HG02885 (cell line): Measurements from ENCODE around the gene ANKRD12.

ENCODE experiments used
- ATAC-seq: cut with Tn5 transposase; IDR thresholded peaks from one replicate; pipeline ENCODE4 v1.9.1; 2021; ENCODE audit warnings: mild to moderate bottlenecking; ENCODE audit not compliant: unreplicated experiment, poor library complexity

ANKRD12 gene

DNA sequence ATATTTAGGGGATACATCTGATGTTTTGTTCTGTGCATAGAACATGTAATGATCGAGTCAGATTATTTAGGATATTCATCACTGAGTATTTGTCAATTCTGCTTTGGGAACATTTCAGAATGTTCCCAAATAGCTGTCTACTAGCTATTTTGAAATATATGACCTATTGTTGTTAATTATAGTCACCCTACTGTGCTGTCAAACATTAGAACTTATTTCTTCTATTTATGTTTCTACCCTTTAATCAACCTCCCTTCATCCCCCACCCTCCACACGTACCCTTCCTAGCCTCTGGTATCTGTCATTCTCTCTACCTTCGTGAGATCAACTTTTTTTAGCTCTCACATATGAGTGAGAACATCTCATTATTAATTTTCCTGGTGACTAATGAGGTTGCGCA is 40.9 kb downstream of the ANKRD12 start:
- no peak for ATAC-seq

DNA sequence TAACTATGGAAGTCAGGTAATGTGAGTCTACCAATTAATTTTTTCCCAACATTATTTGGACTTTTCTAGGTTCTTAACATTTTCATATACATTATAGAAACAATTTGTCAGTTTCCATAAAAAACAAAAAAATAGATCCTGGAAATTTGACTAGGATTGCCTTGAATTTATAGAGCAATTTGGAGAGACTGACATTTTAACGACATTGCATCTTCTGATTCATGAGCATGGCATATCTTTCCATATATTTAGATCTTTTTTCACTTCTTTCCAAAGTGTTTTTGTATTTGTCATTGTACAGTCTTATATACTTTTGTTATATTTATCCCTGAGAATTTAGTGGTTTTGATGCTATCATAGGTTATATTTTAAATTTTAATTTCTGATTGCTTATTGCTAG is 42.0 kb downstream of the ANKRD12 start:
- no peak for ATAC-seq

DNA sequence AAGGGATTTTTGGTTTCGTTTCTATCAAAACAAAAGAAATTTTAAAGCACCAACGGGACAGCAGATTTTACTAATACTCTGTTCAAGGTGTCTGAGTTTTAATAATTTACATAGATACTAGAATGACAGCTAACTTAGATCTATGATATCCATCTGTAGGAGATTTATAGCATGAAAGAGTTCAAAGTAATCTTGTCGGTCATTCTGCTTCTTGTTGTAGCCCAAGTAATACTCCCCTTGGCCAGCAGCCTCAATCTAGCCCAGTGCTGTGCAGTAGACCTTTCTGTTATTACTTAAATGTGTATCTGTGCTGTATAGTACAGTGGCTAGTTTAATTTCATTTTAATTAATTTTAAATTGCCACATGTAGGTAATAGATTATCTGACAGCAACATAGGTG is 44.7 kb downstream of the ANKRD12 start:
- no peak for ATAC-seq

DNA sequence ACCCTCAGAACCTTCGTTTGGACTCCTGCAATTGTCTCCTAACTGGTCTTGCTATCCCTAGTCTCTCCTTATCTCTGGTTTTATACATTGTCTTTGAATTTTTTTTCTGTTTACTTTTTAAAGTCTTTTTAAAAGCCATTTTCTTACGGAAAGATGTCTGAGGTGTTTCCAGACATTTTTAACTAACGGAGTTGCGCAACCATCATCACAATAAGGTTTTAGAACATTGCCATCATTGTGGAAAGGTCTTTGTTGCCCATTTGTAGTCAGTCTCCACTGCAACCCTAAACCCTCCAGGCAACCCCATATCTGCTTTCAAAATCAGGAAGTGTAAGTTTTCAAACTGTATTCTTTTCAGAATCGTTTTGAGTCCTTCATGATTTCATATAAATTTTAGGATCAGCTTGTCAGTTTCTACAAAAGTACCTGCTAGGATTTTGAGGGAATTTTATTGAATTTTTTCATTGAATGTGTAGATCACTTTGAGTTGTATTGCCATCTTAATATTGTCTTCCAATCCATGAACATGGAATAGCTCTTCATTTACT is 46.3 kb downstream of the ANKRD12 start:
- no peak for ATAC-seq

DNA sequence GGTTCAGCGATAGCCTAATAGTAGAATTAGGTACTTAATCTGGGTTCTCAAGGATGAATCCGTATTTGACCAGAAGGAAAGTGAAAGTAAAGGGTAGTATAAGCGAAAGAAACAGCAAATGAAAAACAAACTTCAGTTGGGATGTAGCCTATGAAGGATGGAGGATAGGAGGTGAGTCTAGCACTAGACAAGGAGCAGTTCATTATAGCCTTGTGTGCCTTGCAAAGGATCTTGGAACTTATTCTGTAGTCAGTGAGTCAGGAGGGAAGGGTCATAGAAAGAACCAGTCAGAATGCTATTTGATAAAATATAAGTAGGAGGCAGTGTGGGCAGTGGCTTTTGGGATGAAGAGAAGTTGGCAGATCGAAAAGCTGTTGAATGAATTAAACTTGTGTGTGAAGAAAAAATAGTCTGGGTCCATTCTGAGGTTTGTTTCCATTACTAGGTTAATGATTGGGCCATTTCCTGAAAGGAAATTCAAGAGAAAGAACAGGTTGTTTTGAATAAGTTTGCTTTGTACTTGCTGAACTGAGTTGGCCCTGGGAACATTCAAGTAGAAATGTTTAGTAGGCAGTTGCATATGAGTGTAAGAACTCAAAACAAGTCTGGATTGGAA is 48.5 kb downstream of the ANKRD12 start:
- no peak for ATAC-seq

DNA sequence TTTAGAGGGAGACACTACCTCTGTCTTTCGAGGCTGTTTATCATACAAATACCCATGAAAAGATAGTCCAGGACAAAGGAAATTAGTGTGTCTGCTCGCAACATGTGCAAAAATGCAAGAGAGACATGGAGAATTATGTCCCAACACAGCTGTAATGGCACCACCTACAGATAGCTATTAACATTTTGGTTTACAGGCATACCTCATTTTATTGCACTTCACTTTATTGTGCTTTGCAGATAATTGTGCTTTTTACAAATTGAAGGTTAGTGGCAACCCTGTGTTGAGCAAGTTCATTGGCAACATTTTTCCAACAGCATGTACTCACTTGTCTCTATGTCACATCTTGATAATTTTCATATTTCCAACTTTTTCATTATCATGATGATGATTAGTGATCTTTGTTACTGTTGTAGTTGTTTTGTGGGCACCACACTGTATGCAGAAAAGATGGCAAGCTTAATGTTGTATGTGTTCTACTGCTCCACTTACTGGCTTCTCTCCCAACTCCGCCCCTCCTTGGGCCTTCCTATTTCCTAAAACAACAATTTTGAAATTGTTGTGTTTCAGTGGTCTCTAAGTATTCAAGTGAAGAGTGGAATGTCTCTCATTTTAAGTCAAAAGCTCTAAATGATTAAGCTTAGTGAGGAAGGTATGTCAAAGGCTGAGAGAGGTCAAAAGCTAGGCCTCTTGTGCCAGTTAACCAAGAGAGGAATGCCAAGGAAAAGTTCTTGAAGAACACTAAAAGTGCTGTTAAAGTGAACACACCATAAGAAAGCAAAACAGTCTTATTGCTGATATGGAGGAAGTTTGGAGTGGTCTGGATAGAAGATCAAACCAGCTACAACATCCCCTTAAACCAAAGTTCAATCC is 52.0 kb downstream of the ANKRD12 start:
- no peak for ATAC-seq

DNA sequence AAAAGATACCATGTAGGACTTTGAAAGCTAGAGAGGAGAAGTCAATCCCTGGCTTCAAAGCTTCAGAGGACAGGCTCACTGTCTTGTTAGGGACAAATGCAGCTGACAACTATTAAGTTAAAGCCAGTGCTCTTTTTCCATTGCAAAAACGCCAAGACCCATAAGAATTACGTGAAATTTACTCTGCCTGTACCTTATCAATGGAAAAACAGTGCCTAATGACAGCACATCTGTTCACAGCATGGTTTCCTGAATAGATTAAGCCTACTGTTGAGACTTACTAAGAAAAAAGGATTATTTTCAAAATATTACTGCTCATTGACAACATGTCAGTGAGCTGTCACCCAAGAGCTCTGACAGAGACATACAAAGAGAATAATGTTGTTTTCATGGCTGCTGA is 52.9 kb downstream of the ANKRD12 start:
- ATAC-seq: no peak

DNA sequence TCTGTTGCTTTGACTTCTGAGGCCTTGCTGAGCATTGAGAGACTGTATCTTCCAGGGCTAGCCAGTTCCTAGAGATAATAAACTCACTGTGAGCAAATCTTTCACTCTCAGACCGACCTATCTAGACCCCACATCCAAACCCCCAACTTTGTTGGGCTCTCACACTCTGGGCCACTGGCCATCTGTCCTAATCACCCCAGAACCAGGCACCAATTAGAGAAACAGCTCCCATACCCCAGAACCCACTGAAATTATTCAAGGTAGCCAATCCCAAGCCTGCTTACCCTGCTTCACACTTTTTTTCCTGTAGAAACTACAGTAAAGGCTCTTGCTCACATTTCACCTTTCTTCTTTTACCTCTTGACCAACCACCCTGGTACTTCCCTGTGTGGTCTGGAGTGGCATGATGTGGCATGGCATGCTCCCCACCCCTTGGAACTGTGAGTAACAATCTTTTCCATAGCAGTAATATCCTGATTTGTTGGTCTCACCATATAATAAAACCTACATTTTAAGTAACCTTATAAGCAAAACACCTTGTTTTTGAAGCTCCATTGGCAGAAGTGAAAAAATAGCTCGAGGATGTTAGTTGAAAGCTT is 55.2 kb downstream of the ANKRD12 start:
- no peak for ATAC-seq

DNA sequence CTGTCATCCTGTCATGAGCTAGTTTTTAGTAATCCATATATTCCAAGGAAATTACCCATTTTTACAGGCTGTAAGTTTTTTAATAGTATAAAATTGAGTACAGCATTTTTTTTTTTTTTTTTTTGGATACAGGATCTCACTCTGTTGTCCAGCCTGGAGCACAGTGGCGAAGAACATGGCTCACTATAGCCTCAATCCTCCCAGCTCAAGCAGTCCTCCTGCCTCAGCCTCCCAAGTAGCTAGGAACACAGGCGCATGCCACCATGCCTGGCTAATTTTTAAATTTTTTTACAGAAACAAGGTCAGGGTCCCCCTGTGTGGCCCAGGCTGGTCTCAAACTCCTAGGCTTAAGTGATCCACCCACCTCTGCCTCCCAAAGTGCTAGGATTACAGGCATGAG is 56.5 kb downstream of the ANKRD12 start:
- ATAC-seq: no peak

DNA sequence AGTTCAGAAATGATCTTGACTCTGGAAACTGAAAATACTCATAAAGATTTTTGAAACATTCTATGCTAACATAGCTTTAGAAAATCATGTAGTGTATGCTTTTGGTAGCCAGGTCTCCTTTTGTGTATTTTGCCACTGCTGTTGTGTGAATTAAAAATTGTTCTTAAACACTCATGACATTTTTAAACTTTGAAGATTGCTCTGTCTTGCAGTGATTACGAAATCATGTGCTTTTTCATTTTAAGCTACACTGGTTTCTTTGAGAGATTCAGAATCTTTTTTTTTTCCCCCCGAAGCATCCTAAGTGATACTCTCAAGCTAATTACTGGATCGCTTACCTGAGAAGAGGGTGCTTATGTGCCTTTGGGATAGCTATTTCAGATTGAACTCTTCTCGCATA is 60.0 kb downstream of the ANKRD12 start:
- ATAC-seq: no peak

DNA sequence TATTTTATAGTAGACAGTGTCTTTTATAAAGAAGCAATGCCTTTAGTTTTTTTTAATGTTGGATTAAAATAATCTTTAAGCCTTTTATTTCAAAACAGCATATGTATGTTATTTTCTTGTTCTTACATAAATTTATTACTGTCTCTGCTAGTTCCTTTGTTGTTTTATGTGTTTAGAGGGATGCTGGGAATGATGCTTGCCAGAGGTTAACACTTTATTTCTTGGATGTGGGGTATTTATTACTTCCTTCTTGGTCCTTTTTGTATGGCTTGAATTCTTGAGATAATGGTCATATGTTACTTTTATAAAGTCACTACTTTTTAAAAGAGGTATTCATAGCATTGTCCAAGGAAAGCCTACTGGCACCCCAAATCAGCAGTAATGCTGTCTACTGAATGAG is 63.1 kb downstream of the ANKRD12 start:
- no peak for ATAC-seq

DNA sequence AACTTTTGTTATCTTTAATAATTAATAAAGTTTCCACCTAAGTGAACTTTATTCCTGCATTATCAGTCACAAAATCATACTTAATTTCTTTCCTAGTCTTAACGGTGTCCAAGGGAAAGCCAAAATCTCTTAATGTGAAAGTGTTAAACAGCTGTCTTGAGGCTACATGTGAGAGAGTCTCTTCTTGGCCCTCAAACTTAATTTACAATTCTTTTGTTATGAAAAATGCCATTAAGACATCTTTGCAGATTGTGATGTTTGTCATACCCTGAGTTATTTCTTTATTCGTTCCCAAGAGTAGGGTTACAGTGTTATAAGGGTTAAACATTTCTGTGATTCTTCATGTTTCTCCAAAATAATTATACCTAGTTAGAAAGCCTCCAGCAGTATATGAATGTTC is 64.6 kb downstream of the ANKRD12 start:
- no peak for ATAC-seq

DNA sequence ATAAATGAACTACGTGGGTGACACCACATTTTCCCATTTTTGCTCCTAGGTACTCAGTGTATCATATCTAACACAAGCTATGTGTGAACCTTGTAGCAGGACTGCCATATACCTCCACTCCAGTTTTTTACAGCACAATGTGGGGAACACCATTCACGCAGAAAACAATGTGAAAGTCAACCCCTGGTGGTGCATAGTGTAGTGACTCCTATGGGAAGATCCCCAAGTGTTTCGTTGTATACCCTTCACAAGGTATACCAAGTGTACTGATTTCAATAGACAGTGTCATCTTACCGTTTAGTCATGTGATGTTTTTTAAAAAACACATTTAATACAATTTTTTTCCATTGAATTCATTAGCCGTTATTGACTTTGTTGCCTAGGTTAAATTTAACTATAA is 68.1 kb downstream of the ANKRD12 start:
- no peak for ATAC-seq

DNA sequence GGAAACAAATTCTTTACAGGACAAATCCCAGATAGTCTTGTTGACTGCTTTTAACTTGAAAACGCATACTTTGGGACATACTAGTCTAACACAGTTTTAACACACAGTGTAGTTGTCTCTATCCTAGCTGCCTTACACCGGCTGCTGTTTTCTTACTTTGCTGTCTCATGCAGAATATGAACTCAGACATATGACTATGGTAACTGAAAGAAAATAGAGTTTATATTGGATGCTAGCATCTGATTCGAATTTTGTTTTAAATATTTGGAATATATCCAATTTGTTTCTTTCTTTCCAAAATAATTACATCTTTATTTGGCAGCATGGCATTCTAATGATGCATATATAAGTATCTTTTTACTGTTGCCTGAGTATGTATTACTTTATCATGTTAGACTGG is 69.8 kb downstream of the ANKRD12 start:
- no peak for ATAC-seq

DNA sequence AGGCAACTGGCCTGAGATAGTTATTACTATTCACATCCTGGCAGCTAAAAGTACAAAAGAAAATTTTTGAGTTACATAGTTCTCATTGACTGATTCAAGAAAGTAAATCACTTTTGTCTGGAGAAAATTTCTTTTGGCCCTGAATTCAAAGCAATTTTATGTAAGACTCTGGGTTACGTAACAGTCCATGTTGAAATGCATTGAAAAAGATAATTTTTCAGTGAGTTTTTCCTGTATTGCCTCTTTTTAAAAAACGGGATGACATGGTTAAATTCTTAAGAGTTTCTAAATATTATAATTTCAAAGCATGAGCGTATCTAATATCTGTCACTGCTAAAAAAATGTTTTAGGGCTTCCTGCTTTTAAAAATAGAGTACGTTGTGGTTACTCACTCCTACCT is 72.7 kb downstream of the ANKRD12 start:
- no peak for ATAC-seq

DNA sequence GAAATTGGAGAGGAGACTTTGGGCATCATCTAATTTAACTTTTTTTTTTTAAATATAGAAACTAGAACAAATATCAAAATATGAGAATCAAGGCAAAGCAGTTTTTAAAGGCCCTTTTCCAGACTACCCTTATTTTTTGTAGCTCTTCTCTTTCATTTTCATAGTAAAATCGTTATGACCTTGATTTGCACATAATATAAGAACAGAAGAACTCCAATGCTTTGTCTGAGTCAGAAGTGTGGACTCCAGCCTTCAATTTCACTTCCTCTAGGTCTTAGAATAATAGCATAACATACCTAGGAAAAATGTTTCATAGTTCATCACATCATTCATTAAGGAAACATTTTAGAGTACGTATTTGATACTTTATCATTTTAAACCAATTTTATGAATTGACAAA is 74.4 kb downstream of the ANKRD12 start:
- peak; percentile 63 for ATAC-seq

DNA sequence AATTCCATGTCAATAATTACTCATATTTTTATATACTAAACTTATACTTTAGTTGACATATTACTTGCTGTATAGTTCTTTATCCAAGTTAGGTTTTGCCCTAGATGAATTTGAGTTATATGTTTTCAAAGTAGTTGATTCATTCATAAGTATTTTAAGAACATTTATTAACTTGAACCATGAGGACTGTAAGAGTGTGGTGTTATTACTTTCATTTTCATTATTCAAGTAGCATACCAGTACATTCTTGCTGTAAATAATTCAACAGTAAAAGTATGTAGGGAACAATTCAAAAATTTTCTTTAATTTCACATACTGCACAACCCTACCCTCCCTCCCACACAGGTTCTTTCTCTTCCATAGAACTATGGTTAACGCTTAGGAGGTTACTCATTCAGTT is 75.4 kb downstream of the ANKRD12 start:
- no peak for ATAC-seq

DNA sequence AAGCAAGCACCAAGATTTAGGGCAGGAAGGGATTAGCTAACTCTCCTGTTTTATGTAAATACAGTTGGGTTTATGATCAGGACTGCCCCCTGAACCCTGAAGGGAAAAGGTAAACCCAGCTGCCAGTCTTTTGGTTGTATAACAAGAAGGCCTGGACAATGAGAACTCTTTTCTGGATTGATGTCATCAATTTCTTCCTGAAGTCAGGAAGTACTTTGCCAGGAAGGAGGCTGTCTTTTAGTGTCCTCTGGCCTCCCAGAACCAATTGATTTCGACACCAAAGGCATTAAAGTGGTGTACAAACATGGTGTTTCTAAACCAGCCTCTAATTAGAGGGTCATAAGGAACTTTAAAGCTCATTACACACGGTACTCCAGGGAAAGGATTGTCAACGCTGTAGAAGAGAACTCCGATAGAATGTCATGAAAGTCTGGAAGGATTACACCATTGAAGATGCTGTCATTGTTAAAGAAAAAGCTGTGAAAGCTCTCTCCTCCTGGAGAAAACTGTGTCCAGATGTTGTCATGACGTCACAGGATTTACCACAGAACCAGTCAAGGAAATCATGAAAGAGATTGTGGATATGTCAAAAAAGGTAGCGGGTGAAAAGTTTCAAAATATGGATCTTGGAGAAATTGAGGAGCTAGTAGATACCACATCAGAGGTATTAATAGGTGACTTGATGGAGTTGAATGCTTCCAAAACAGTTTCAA is 78.8 kb downstream of the ANKRD12 start:
- no peak for ATAC-seq

DNA sequence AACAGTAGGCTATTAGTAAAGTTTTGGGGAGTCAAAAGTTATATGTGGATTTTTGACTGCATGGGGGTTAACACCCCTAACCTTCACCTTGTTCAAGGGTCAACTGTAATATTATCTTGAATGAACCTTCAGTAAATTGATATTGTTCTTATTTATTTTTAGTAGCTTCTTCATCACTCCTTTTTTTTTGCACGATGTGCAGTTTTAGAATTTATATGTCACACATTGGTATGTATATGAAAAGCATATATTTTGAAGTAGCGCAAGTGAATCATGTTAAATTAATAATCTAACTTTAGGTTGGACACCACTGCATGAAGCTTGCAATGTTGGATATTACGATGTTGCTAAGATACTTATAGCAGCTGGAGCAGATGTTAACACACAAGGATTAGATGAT is 79.9 kb downstream of the ANKRD12 start:
- ATAC-seq: no peak

DNA sequence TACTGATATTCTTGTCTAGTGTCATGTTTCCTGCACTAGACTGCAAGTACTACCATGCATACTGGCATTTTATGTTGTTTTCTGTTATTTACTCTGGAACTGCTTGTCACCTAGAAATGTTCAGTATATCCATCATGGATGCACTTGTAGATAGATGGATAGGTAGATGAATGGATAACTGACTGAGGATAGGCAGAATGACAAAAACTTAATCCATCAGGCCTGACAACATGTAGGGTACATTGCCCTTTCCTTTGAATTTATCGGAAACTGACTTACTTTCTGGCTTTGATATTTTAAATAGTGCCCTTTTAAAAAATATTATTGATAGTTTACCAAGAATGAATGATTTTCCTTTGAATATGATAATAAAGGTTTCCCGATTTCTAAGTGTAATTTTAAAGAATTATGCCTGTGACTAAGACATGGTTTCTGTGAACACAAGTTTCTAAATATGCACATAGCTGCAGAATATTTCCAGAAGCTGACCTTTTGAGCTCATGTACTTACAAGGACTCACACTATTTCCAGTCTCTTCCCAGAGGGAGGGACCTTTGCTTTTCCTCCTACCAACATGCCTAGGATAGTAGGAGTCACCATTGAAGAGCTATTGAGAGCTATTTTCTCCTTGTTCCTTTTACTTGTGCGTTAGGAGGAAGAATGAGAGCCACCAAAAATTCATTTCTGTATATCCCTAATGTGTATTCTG is 81.3 kb downstream of the ANKRD12 start:
- no peak for ATAC-seq
